ENCODE measurements around the gene DGCR2.

DNA sequence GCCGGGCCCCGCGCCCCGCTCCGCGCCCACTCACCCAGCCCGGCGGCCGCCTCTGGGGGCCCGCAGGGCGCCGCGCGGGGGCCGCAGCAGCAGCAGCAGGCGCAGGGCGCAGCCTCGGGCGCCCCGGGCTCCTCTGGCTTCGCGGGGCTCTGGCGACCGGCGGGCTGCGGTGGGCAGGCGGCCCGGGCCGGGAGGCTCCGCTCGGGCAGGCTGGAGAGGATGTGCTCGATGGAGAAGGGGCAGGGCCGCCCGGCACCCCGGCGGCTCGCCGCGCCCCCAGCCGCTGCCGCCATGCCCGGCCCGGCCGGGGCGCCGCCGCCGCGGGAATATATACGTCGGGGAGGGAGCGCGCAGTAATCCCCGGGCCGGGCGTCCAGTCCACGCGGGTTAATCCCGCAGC is 27.8 kb upstream of the DGCR2 start, which contains the start of gene GSC2:
- TF ChIP-seq, protein P1, sequence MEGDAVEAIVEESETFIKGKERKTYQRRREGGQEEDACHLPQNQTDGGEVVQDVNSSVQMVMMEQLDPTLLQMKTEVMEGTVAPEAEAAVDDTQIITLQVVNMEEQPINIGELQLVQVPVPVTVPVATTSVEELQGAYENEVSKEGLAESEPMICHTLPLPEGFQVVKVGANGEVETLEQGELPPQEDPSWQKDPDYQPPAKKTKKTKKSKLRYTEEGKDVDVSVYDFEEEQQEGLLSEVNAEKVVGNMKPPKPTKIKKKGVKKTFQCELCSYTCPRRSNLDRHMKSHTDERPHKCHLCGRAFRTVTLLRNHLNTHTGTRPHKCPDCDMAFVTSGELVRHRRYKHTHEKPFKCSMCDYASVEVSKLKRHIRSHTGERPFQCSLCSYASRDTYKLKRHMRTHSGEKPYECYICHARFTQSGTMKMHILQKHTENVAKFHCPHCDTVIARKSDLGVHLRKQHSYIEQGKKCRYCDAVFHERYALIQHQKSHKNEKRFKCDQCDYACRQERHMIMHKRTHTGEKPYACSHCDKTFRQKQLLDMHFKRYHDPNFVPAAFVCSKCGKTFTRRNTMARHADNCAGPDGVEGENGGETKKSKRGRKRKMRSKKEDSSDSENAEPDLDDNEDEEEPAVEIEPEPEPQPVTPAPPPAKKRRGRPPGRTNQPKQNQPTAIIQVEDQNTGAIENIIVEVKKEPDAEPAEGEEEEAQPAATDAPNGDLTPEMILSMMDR (IDR thresholded peaks at IDR 0.05) = no peak
- TF ChIP-seq EZH2 (IDR thresholded peaks at IDR 0.05) (no peak), EZH2phosphoT487 (IDR thresholded peaks at IDR 0.05) (no peak)
